Activated CD4-positive, alpha-beta T cell treated with anti-CD3 and anti-CD28 coated beads, Interleukin-2, amount 50 U/mL, for 1 hour (primary cell): ENCODE measurements around the gene OR2S2.
"Not testable (repeated sequence)": the region's sequence is repeated elsewhere in the genome, so short reads cannot be mapped to it uniquely, and the experiment has no call there.

Experiments
- DNase-seq: peaks from one replicate; pipeline ENCODE4 v3.0.0-alpha.2; 2020

The OR2S2 gene

GRCh38 chr9:35958104-35958837, at the start of gene OR2S2:
TSS of gene OR2S2 (minus strand) at chr9:35958154. CDS start at chr9:35958098, 56 bp downstream.
- no peak for DNase-seq

- DNase-seq = no peak
These were observed 49.4 kb upstream of the OR2S2 start for GRCh38 chr9:36007316-36007708.

GRCh38 chr9:36006549-36007315, 48.8 kb upstream of the OR2S2 start:
- DNase-seq = no peak

GRCh38 chr9:36005891-36006290, 47.9 kb upstream of the OR2S2 start:
- DNase-seq = no peak

GRCh38 chr9:35998333-35998732, 40.4 kb upstream of the OR2S2 start:
- no peak for DNase-seq

GRCh38 chr9:35997016-35997415, 39.1 kb upstream of the OR2S2 start:
- not testable (repeated sequence) for DNase-seq

GRCh38 chr9:35996358-35996970, 38.5 kb upstream of the OR2S2 start:
- no peak for DNase-seq

- no peak for DNase-seq
These were observed 37.0 kb upstream of the OR2S2 start for GRCh38 chr9:35994959-35995358.

- no peak for DNase-seq
These were observed 36.2 kb upstream of the OR2S2 start for GRCh38 chr9:35993976-35994720.

GRCh38 chr9:35993136-35993535, 35.2 kb upstream of the OR2S2 start:
- DNase-seq = not testable (repeated sequence)

- DNase-seq = no peak
These were observed 32.2 kb upstream of the OR2S2 start for GRCh38 chr9:35990155-35990554.

- DNase-seq = no peak
These were observed 26.1 kb upstream of the OR2S2 start for GRCh38 chr9:35984021-35984420.

GRCh38 chr9:35981699-35982098, 23.7 kb upstream of the OR2S2 start:
- no peak for DNase-seq

- DNase-seq = no peak
These were observed 22.5 kb upstream of the OR2S2 start for GRCh38 chr9:35980289-35981011.

- DNase-seq = no peak
These were observed 20.8 kb upstream of the OR2S2 start for GRCh38 chr9:35978792-35979191.

GRCh38 chr9:35976726-35977125, 18.8 kb upstream of the OR2S2 start:
- DNase-seq = no peak

GRCh38 chr9:35974800-35975199, 16.8 kb upstream of the OR2S2 start:
- no peak for DNase-seq

GRCh38 chr9:35972093-35972492, 14.1 kb upstream of the OR2S2 start:
- DNase-seq = peak; percentile 6

- no peak for DNase-seq
These were observed 9.1 kb upstream of the OR2S2 start for GRCh38 chr9:35967042-35967441.

- no peak for DNase-seq
These were observed 8.5 kb upstream of the OR2S2 start for GRCh38 chr9:35966433-35966832.

GRCh38 chr9:35965011-35965410, 7.1 kb upstream of the OR2S2 start:
- DNase-seq = no peak

- no peak for DNase-seq
These were observed 4.4 kb upstream of the OR2S2 start for GRCh38 chr9:35962126-35962906.
